GM15510 (cell line): ENCODE data around the gene CFAP58.

Experiments used
- POLR2A ChIP-seq: IDR thresholded peaks from 3 replicates; pipeline ENCODE4 v1.6.1; 2011; ENCODE audit warnings: borderline replicate concordance; ENCODE audit not compliant: insufficient read length; ENCODE audit errors: extremely low read depth

The CFAP58 gene

DNA sequence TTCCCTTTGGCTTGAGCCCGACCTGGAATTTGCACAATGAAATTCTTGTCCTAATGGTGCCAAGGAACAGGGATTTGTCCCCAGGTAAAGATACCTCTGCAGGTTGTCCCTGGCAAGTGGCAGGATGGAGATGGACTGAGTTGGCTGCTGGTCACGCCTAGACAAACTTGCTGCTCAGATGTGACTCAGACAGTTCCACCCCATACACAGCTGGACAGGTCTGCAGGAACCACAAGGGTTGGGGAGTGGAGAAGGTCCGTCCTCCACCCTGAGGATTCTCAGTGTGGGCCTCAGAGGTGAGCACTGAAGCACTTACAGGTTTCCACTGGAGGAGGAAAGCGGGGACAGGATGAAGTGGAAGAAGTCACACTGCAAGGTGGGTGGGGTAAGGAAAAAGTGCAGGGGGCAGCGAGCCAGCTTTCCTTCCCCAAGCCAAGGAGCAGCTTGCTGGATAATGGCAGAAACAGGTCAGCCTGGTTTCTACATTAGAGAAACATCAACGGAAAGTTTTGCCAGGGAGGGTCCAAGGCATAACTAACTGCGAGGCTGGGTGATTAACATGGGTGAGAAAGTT lies 35.8 kb upstream of the CFAP58 start:
- no peak for TF ChIP-seq POLR2A

DNA sequence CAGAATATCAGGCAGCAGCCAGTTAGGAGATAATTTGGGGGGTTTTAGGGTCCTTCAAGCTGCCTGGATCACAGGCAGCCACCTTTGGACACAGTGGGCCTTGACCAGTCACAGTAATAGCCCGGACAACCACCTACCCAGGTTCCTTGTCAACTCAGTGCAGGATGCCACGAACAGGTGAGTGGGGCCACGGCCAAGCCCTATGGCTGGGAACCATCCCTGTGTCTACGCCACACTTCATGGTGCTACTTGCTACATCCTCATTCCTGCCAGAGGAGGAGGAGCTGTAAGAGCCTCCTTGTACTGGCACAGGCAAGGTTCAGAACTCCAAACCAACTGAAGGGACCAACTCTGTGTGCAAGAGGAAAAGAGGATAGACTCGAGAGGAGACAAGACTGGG lies 35.3 kb upstream of the CFAP58 start:
- TF ChIP-seq POLR2A, result no peak

DNA sequence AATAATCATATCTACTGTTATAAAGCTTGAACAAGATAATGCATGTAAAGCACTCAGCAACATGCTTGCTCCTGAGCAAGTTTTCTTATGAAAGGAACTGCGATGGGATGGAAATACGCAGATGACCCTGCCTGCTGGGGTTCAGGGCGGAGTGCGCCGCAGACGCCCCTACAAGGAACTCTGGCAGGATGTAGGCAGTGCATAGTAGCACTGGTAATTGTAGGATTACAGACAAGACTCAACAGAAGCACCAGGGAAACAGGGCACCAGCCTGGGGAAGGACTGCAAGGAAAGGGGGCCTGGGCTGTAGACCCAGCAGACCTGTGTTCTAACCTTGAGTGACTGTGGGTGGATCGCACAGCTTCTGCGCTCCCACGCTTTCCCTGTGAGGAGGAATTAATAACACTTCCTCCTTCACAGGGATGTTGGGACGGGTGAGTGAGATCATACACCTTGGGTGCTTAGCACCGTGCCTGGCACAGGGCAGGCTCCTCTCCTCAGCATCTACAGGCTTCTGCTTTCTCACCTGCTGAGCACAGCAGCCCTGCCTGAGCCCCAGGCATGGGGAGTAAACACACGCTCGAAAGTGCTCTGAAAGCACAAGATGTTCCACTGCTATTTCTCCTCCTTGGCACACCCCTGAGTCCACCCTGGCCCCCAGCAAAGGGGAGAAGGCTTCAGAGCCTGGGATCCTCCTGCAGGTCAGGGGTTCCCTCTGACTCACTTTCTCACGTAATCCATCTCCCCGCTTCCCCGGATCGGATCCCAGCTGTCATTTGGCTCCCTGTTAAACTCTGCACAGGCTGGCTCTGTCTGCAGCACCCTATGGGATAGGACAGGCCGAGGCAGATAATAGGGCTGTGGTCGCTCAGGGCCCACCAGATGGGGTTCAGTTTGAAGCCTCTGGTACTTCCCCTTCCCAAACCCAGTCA lies 34.6 kb upstream of the CFAP58 start:
- TF ChIP-seq POLR2A, result no peak

- no peak for TF ChIP-seq POLR2A
Observed at GRCh38 chr10:104321226-104321625, 32.4 kb upstream of the CFAP58 start.

GRCh38 chr10:104321725-104322415 lies 31.8 kb upstream of the CFAP58 start:
- TF ChIP-seq POLR2A, result no peak

DNA sequence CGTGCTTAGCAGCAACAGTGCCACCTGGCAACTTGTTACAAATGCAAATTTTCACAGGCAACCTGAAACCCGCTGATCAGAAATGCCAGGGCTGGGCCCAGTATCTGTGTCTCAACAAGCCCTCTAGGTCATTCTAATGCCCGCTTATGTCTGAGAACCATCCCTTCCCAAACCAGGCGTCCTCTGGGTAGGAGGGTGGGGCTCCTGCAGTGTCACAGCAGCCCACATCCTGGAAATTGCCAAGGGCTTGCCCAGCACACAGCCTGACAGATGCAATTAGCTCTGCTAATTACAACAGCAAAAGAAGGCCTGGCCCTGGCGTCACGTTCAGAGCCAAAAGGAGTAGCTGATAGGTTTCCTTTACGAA lies 31.2 kb upstream of the CFAP58 start:
- no peak for TF ChIP-seq POLR2A

DNA sequence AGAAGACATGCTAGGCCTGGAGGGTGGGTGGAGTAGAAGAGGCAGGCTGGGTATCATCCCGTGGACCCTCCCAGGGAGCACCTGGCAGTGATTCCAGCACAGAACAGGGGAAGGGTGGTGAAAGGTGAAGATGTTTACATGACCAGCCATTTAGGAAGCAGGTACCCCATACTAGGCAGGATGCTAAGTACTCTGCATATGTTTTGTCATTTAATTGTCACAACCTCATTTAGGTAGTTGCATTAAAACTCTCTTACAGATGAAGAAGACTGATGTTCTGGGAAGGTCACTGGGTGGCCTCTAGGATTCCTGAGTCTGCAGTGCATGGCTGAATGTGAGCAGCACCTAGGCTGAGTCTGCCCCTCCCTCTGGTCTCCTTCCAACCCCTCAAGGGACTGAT lies 30.5 kb upstream of the CFAP58 start:
- TF ChIP-seq POLR2A, result no peak

DNA sequence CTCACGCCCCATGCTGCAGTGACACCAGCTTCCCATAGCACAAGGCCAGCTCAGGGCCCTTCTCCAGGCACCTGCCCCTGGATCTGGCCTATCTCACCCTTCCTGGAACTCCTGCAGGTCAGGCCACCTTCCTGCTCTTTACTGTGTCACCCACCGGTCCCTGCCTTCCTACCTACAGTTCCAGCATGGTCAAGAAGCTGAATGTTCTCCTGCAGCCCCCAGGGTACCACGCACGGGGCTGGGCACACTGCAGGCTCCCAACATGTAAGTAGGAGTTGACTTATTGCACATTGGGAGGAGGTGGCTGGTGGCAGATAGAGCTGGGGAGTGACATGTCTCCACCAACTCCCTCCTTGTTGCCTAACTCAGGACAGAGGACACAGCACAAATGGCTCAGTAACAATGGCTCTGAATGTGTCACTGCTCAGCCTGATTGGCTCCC lies 29.9 kb upstream of the CFAP58 start:
- TF ChIP-seq POLR2A, result no peak

DNA sequence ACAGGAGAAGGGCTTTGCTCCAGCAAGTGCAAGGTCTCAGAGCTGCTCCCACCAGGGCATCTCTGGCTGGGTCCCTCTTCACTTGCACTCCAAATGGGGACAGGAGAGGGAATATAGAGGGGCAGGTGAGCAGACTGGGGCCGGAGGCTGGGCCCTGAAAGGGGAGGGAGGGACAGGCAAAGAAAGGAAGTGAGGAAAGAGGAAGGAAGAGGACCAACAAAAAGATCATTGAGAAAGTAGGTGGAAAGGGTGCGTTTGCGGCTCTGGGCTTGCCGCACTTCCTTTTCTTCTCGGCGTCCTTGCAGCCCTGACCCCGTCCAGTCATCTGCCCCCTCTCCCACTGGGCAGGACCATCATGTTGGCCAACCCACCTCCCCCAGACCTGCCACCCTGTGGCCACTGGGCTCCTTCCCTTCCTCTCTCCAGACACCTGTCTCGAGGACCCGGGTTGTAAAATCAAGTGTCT lies 29.4 kb upstream of the CFAP58 start:
- TF ChIP-seq POLR2A, result no peak

DNA sequence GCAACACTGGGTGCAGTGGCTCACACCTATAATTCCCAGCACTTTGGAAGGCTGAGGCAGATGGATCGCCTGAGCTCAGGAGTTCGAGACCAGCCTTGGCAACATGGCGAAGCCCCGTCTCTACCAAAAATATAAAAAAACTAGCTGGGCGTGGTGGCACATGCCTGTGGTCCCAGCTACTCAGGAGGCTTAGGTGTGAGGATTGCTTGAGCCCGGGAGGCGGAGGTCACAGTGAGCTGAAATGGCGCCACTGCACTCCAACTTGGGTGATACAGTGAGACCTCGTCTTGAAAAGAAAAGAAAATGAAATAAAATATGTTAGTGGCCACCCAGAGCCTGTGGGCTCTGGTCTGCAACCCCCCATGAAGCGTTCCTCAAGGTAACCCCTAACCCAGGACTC lies 28.7 kb upstream of the CFAP58 start:
- TF ChIP-seq POLR2A, result no peak

DNA sequence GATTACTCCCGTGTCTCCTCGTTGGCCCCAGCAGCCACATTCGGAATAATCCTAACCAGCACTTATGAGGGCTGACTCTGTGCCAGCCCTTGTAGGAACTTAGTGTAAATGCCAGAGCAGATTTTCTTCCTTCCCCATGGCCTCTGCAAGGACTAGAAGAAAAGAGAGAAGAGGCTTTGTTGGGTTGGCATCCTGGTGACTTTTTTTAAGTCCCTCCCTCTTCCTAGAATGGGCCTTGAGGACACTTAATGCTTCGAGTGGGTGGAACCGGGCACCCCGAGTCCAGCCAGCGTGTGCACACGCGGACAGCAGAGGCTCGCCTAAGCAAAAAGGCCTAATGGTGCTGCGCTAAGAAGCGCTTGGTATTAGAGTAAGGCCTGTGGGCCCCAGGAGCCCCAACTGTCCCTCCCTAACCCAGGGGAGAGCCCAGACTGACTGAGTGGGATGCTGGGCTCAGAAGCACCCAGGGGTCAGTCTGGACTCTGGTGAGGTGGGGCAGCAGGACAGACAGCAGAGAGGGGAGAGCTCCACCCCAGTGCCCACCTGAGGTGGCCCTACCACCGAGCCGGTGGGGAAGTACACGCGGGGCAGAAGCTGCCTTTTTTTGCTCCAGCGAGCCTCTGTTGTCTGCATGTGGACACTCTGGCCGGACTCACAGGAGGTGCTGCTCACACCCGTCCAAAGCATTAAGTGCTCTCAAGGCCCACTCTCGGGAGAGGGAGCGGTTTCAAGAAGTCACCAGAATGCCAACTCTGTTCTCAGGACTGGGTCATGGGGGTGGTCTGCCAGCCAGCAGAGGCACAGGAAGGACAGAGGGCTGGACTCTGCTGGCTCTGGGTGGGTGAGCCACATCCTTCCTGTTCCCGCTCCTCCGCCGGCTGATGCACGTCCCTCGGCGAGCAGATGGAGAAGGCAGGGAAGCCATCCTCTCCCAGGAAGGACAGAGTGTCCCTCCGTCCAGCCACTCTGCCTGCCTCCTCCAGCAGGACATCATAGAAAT lies 27.9 kb upstream of the CFAP58 start:
- TF ChIP-seq POLR2A, result no peak

DNA sequence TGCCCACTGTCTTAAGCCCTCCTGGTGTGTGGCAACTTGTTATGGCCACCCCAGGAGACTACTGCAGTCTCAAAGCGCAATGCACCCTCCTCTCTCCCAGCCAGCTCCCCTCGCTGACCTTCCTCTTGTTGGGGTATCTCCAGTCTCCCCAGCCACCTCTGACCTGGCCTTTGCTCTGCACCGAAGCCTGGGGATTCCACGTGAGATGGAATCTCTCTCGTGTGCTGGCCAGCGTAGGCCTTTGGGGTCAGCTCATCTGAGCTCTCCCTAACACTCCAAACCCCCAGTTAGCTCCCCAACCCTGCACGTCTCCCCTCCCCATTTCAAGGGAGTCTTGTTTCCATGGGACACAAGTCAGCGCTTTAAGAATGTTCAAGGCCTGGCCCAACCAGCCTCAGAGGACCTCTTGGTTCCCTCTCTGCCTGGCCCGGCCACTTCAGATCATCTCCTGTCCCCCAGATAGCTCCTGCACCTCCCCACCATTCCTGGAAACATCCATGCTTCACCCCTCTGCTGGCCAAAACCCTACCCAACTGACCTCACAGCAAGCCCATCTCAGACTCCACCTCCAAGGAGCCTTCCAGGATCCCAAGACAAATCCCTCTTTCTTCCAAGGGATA lies 26.5 kb upstream of the CFAP58 start:
- no peak for TF ChIP-seq POLR2A

GRCh38 chr10:104327745-104328645 lies 25.6 kb upstream of the CFAP58 start:
- no peak for TF ChIP-seq POLR2A

DNA sequence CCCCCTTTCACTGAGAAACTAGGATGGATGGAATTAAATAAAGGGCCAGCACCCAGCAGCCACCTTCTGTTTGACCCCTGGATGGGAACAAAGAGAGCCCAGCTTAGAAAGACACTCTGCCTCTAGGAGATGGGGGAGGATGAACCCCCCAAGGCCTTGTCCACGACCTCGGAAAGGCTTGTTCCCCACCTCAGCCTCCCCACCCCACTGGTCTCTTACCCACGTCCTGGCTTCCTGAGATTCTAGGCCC lies 25.1 kb upstream of the CFAP58 start:
- TF ChIP-seq POLR2A, result no peak
